GM12891 (cell line): Measurements from ENCODE around the gene LANCL1.

Experiments
- POLR2A ChIP-seq: IDR thresholded peaks from 2 replicates; pipeline ENCODE4 v1.6.1; 2011; ENCODE audit warnings: low read depth, low read length, control low read depth
- POLR2AphosphoS5 ChIP-seq: IDR thresholded peaks from 2 replicates; pipeline ENCODE4 v1.6.1; 2011; ENCODE audit warnings: low read depth, low read length, control low read depth
- POU2F2 ChIP-seq: IDR thresholded peaks from 2 replicates; pipeline ENCODE4 v1.6.1; 2011; ENCODE audit warnings: low read depth, mild to moderate bottlenecking, control low read depth, low read length, moderate library complexity
- SPI1 ChIP-seq: IDR thresholded peaks from 2 replicates; pipeline ENCODE4 v1.6.1; 2011; ENCODE audit warnings: low read depth, low read length, control low read depth
- TAF1 ChIP-seq: IDR thresholded peaks from 2 replicates; pipeline ENCODE4 v1.6.1; 2011; ENCODE audit warnings: low read depth, low read length, control low read depth

DNA sequence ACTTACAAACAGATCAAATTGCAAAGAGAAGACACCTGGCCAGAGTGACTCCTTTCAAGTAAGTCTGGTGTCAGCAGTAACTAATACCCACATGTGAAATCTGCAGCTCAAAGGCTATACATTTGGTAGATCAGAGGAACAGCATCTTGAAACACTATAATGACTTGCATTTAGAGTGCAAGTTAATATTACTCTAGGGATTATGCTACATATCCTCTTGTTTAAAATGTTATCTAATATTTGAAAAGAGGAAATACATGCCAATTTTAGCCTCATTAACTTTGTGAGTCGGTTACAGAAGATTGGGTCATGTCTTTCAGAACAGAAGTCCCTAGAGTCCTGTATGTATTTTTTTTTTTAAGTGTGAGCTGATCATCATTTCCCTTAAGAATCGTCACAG lies 15.2 kb downstream of the LANCL1 start:
- TF ChIP-seq POLR2A (no peak), POLR2AphosphoS5 (no peak), TAF1 (no peak), POU2F2 (no peak), SPI1 (no peak)
